HCT116 (cell line): Measurements from ENCODE around the gene FOXF1. TPM values are rescaled to one million over a fixed set of nuclear protein-coding genes. Genes with fewer than 3 reads are reported as not detected.

Experiments used
- ATAC-seq: fragments of 200-7000 bp; cut with Tn5 transposase; 2 replicates; pipeline ENCODE4 v1.9.1; 2020; ENCODE audit warnings: mild to moderate bottlenecking, moderate library complexity
- BruUV-seq: library from RNA; stranded (reverse); fragments of 400-500 nt; replicated peaks from 2 replicates; lab custom pipeline; 2021; lab: Mats Ljungman, UMichigan
- CTCF ChIA-PET: fragments of 300-600 bp; sonication (Branson Sonifier 250); formaldehyde crosslinking; loops from one replicate; lab custom pipeline; 2021; ENCODE audit warnings: antibody characterized with exemption; lab: Charles Lee
- POLR2A ChIA-PET: fragments of 300-600, 350-600 bp; sonication (Branson Sonifier 250); formaldehyde crosslinking; loops from one replicate; lab custom pipeline; 2021; ENCODE audit warnings: antibody characterized with exemption; lab: Charles Lee
- RAD21 ChIA-PET, 2 experiments: fragments of 300-600 bp; sonication (Branson Sonifier 250); formaldehyde crosslinking; loops; one replicate each; lab custom pipeline; 2023; ENCODE audit warnings: low total read pairs in 2 of 2; ENCODE audit not compliant: uncharacterized antibody in 2 of 2, unreplicated experiment in 2 of 2, low non-redundant PET in 1 of 2; lab: Charles Lee
- DNase-seq: peaks from one replicate; pipeline ENCODE4 v3.0.0-alpha.2; 2010; ENCODE audit warnings: low read depth, low spot score
- H2AFZ ChIP-seq: fragments of 200-600 bp; shearing (Covaris generic), sonication (generic); 2 replicates; pipeline ENCODE4 v1.6.1; 2017; ENCODE audit warnings: low read depth, mixed run types, mixed read lengths, antibody characterized with exemption, low read length; ENCODE audit not compliant: poor library complexity, severe bottlenecking
- H3K27ac ChIP-seq: 2 replicates; pipeline ENCODE4 v1.5.1; 2012; ENCODE audit warnings: low read depth, low read length
- H3K27me3 ChIP-seq: fragments of 200-600 bp; sonication (generic); 2 replicates; pipeline ENCODE4 v1.6.1; 2016; ENCODE audit warnings: mixed run types, low read length, mixed read lengths; ENCODE audit not compliant: insufficient read depth
- H3K36me3 ChIP-seq, 2 experiments: fragments of 200-500 bp in 1 of 2; fragments of 200-600 bp in 1 of 2; sonication (Bioruptor generic) in 1 of 2; sonication (generic) in 1 of 2; 2 replicates each; pipeline versions ENCODE4 v1.5.1 to v1.6.1; 2014 to 2016; ENCODE audit warnings: low read length in 2 of 2, inconsistent platforms in 1 of 2, mixed read lengths in 1 of 2, mixed run types in 1 of 2; ENCODE audit not compliant: insufficient read depth in 2 of 2, control insufficient read depth in 1 of 2
- H3K4me1 ChIP-seq, 2 experiments: fragments of 200-600 bp in 1 of 2; sonication (generic) in 1 of 2; 2 replicates each; pipeline versions ENCODE4 v1.5.1 to v1.6.1; 2012 to 2017; ENCODE audit warnings: low read length in 2 of 2, inconsistent platforms in 1 of 2, mild to moderate bottlenecking in 1 of 2, mixed read lengths in 1 of 2, mixed run types in 1 of 2, moderate library complexity in 1 of 2; ENCODE audit not compliant: insufficient read depth in 2 of 2, control insufficient read depth in 1 of 2
- H3K4me2 ChIP-seq: fragments of 200-600 bp; sonication (generic); 2 replicates; pipeline ENCODE4 v1.6.1; 2017; ENCODE audit warnings: mixed run types, low read length, mixed read lengths
- H3K4me3 ChIP-seq, 2 experiments: fragments of 200-600 bp in 1 of 2; sonication (generic) in 1 of 2; replicated peaks in 1 of 2; 2 replicates each; pipeline ENCODE4 v1.5.1; 2011 to 2016; ENCODE audit warnings: low read length in 2 of 2, control low read depth in 1 of 2, low read depth in 1 of 2, mild to moderate bottlenecking in 1 of 2, mixed read lengths in 1 of 2, mixed run types in 1 of 2
- H3K79me2 ChIP-seq: fragments of 200-600 bp; sonication (generic); 2 replicates; pipeline ENCODE4 v1.6.1; 2017; ENCODE audit warnings: mild to moderate bottlenecking, mixed run types, low read length, moderate library complexity, mixed read lengths; ENCODE audit not compliant: insufficient read depth
- H3K9ac ChIP-seq: fragments of 200-600 bp; sonication (generic); 2 replicates; pipeline ENCODE4 v1.6.1; 2016; ENCODE audit warnings: low read length, mixed read lengths
- H3K9me2 ChIP-seq: fragments of 200-600 bp; sonication (generic), shearing (Covaris generic); 2 replicates; pipeline ENCODE4 v1.6.1; 2017; ENCODE audit warnings: mixed run types, mild to moderate bottlenecking, moderate library complexity; ENCODE audit not compliant: insufficient read depth
- H3K9me3 ChIP-seq, 2 experiments: fragments of 200-500 bp in 1 of 2; fragments of 200-600 bp in 1 of 2; sonication (Bioruptor generic) in 1 of 2; sonication (generic) in 1 of 2; 2 replicates each; pipeline ENCODE4 v1.6.1; 2014 to 2017; ENCODE audit warnings: low read length in 2 of 2, mixed read lengths in 2 of 2, inconsistent platforms in 1 of 2, low read depth in 1 of 2, mild to moderate bottlenecking in 1 of 2, mixed run types in 1 of 2, moderate library complexity in 1 of 2; ENCODE audit not compliant: control insufficient read depth in 1 of 2, insufficient read depth in 1 of 2
- H4K20me1 ChIP-seq: fragments of 200-600 bp; sonication (generic), shearing (Covaris generic); 2 replicates; pipeline ENCODE4 v1.6.1; 2017; ENCODE audit warnings: mixed run types, mild to moderate bottlenecking, moderate library complexity; ENCODE audit not compliant: insufficient read depth
- CBX3 ChIP-seq: IDR thresholded peaks from 2 replicates; pipeline ENCODE4 v1.6.1; 2012; ENCODE audit warnings: low read depth
- CTCF ChIP-seq, 3 experiments: fragments of 200-600 bp in 1 of 3; sonication (generic) in 1 of 3; IDR thresholded peaks in 2 of 3; conservative IDR thresholded peaks in 1 of 3; 2 replicates each; pipeline ENCODE4 v1.5.1; 2012 to 2017; ENCODE audit warnings: low read depth in 2 of 3, low read length in 2 of 3, antibody characterized with exemption in 1 of 3, borderline replicate concordance in 1 of 3, control low read depth in 1 of 3, mild to moderate bottlenecking in 1 of 3, mixed read lengths in 1 of 3, mixed run types in 1 of 3, moderate library complexity in 1 of 3; ENCODE audit not compliant: insufficient read depth in 1 of 3
- ELF1 ChIP-seq: IDR thresholded peaks from 2 replicates; pipeline ENCODE4 v1.6.1; 2012; ENCODE audit warnings: low read depth, borderline replicate concordance
- POLR2A ChIP-seq: IDR thresholded peaks from 2 replicates; pipeline ENCODE4 v1.7.0; 2011; ENCODE audit warnings: borderline replicate concordance; ENCODE audit not compliant: insufficient read depth, insufficient read length; ENCODE audit errors: extremely low read depth
- RAD21 ChIP-seq: IDR thresholded peaks from 2 replicates; pipeline ENCODE4 v1.6.1; 2012; ENCODE audit warnings: low read depth, mild to moderate bottlenecking
- REST ChIP-seq: IDR thresholded peaks from 2 replicates; pipeline ENCODE4 v1.6.1; 2012; ENCODE audit warnings: low read depth
- SP1 ChIP-seq: IDR thresholded peaks from 2 replicates; pipeline ENCODE4 v1.6.1; 2012; ENCODE audit warnings: low read depth
- ZNF274 ChIP-seq: fragments of 200-500 bp; sonication (Bioruptor generic); IDR thresholded peaks from 2 replicates; pipeline ENCODE4 v1.6.1; 2014; ENCODE audit warnings: mild to moderate bottlenecking, low read depth, low read length, inconsistent platforms
- intact Hi-C: fragments of 100-400 bp; cut with micrococcal nuclease; formaldehyde crosslinking; loops from 2 replicates; pipeline ENCODE4 v1.10.0; 2022
- total RNA-seq: library from RNA; stranded (reverse); gene quantifications from one replicate; pipeline ENCODE4 v1.2.1, GENCODE V29; 2021; ENCODE audit not compliant: unreplicated experiment

Gene FOXF1
- total RNA-seq, 1 experiment from 2014 or later = 2.4 TPM

- Histone ChIP-seq H3K27ac (no peak overlapping the region), H3K27me3 (no peaks in the 10 kb centered on the region)
- POLR2A ChIA-PET = interaction anchor here (0.5 to 1.6 kb wide), 5 partner anchors 82 to 696 kb away, joined by 3 to 4 read pairs (median 3); no protein-coding TSS in a partner anchor
Observed at GRCh38 chr16:86517033-86517432, 6.7 kb downstream of the FOXF1 start.

More at GRCh38 chr16:86517033-86517432, 6.7 kb downstream of the FOXF1 start:
- ATAC-seq (no peak), DNase-seq (no peak)
- BruUV-seq = no TSS peak
- Histone ChIP-seq H3K9me3 (no peaks in the 10 kb centered on the region), H3K79me2 (no peaks in the 10 kb centered on the region), H3K9ac (no peak overlapping the region), H4K20me1 (no peaks in the 10 kb centered on the region), H3K9me2 (no peaks in the 10 kb centered on the region), H2AFZ (no peak overlapping the region), H3K4me2 (no peak overlapping the region), H3K4me1 (peaks cover 4 to 13% of the 10 kb centered on the region in 2 experiments; a peak in 3 of 4 replicates), H3K4me3 (no peak overlapping the region), H3K36me3 (no peaks in the 10 kb centered on the region)
- RAD21 ChIA-PET = interaction anchor here (0.6 to 3.5 kb wide), 13 partner anchors 176 to 698 kb away, joined by 3 to 32 read pairs (median 9); no protein-coding TSS in a partner anchor
- CTCF ChIA-PET = interaction anchor here (1.0 to 3.5 kb wide), 16 partner anchors 9 to 697 kb away, joined by 3 to 139 read pairs (median 8); no protein-coding TSS in a partner anchor
- intact Hi-C loops = loop anchor here (1.0 kb wide), 2 partner anchors 176 to 265 kb away; no protein-coding TSS in a partner anchor
- TF ChIP-seq REST = no peak
- TF ChIP-seq RAD21 = no peak
- TF ChIP-seq CTCF (IDR thresholded peaks at IDR 0.05 in 2 of 3, conservative IDR thresholded peaks at IDR 0.05 in 1 of 3; ENCODE audit: borderline replicate concordance in 1 of 3, insufficient read depth in 1 of 3, low read depth in 2 of 3, low read length in 2 of 3) = no peak
- no peak for TF ChIP-seq POLR2A
- no peak for TF ChIP-seq ZNF274
- TF ChIP-seq SP1 = no peak
- no peak for TF ChIP-seq ELF1
- TF ChIP-seq CBX3 = no peak
